ENCODE results near the gene CDKN2B-AS1. TPM values are rescaled to one million over a fixed set of nuclear protein-coding genes. Genes with fewer than 3 reads are reported as not detected.

The CDKN2B-AS1 gene
- total and polyA plus RNA-seq, 10 donors: 0.90 to 6.6 (median 2.5) TPM

DNA sequence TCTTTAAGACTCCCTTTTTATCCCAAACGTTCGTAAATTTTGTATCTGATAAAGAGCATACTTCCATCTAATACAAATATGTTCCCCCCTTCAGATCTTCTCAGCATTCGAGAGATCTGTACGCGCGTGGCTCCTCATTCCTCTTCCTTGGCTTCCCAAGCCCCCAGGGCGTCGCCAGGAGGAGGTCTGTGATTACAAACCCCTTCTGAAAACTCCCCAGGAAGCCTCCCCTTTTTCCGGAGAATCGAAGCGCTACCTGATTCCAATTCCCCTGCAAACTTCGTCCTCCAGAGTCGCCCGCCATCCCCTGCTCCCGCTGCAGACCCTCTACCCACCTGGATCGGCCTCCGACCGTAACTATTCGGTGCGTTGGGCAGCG is 20.3 kb upstream of the CDKN2B-AS1 start:
- Histone ChIP-seq H3K4me3 (peak overlapping the region; percentile 25 to 72 (median 38)), H3K27ac (no peak overlapping the region), H3K27me3 (replicated peaks in 1 of 7) (peaks cover 19 to 100% (median 98%) of the 10 kb centered on the region in 7 donors), H3K4me1 (peaks cover 10 to 44% (median 25%) of the 10 kb centered on the region in 6 donors), H3K9me3 (peaks cover 0 to 18% (median 0%) of the 10 kb centered on the region in 8 donors), H3K36me3 (peaks cover 0 to 6% (median 0%) of the 10 kb centered on the region in 6 donors)
- TF ChIP-seq, protein P1, sequence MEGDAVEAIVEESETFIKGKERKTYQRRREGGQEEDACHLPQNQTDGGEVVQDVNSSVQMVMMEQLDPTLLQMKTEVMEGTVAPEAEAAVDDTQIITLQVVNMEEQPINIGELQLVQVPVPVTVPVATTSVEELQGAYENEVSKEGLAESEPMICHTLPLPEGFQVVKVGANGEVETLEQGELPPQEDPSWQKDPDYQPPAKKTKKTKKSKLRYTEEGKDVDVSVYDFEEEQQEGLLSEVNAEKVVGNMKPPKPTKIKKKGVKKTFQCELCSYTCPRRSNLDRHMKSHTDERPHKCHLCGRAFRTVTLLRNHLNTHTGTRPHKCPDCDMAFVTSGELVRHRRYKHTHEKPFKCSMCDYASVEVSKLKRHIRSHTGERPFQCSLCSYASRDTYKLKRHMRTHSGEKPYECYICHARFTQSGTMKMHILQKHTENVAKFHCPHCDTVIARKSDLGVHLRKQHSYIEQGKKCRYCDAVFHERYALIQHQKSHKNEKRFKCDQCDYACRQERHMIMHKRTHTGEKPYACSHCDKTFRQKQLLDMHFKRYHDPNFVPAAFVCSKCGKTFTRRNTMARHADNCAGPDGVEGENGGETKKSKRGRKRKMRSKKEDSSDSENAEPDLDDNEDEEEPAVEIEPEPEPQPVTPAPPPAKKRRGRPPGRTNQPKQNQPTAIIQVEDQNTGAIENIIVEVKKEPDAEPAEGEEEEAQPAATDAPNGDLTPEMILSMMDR (IDR thresholded peaks at IDR 0.05 in 8 of 11, conservative IDR thresholded peaks at IDR 0.05 in 3 of 11): no peak
- TF ChIP-seq POLR2AphosphoS5 (IDR thresholded peaks at IDR 0.05): no peak
- no peak for TF ChIP-seq POLR2A (IDR thresholded peaks at IDR 0.05)
- WGBS, 5 donors: 4 to 6% (median 5%) methylated on average over 19 to 21 of the region's 21 CpGs
- DNase-seq: no peak
- intact Hi-C loops (cut with DNase I; ENCODE audit: low total_unique reads): no loop called here

DNA sequence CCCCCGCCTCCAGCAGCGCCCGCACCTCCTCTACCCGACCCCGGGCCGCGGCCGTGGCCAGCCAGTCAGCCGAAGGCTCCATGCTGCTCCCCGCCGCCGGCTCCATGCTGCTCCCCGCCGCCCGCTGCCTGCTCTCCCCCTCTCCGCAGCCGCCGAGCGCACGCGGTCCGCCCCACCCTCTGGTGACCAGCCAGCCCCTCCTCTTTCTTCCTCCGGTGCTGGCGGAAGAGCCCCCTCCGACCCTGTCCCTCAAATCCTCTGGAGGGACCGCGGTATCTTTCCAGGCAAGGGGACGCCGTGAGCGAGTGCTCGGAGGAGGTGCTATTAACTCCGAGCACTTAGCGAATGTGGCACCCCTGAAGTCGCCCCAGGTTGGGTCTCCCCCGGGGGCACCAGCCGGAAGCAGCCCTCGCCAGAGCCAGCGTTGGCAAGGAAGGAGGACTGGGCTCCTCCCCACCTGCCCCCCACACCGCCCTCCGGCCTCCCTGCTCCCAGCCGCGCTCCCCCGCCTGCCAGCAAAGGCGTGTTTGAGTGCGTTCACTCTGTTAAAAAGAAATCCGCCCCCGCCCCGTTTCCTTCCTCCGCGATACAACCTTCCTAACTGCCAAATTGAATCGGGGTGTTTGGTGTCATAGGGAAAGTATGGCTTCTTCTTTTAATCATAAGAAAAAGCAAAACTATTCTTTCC is 19.7 kb upstream of the CDKN2B-AS1 start:
- H3K27ac ChIP-seq: no peak overlapping the region
- intact Hi-C loops (cut with DNase I; ENCODE audit: low total_unique reads): no loop called here
- 0 to 3% (median 1%) methylated on average over 24 to 51 of the region's 51 CpGs for WGBS, 5 donors
- peak; percentile 83 for DNase-seq
- TF ChIP-seq POLR2A (IDR thresholded peaks at IDR 0.05): no peak
- TF ChIP-seq POLR2AphosphoS5 (IDR thresholded peaks at IDR 0.05): peak in 2 of 3 donors; percentile 42 to 65
- TF ChIP-seq, protein P1 (IDR thresholded peaks at IDR 0.05 in 8 of 11, conservative IDR thresholded peaks at IDR 0.05 in 3 of 11): no peak
- peaks cover 10 to 41% (median 25%) of the 10 kb centered on the region in 6 donors for H3K4me1 ChIP-seq
- peaks cover 19 to 100% (median 98%) of the 10 kb centered on the region in 7 donors for H3K27me3 ChIP-seq (replicated peaks in 1 of 7)
- H3K4me3 ChIP-seq: peak overlapping the region; percentile 25 to 72 (median 38)
- peaks cover 0 to 6% (median 0%) of the 10 kb centered on the region in 6 donors for H3K36me3 ChIP-seq
- peaks cover 0 to 12% (median 0%) of the 10 kb centered on the region in 8 donors for H3K9me3 ChIP-seq

DNA sequence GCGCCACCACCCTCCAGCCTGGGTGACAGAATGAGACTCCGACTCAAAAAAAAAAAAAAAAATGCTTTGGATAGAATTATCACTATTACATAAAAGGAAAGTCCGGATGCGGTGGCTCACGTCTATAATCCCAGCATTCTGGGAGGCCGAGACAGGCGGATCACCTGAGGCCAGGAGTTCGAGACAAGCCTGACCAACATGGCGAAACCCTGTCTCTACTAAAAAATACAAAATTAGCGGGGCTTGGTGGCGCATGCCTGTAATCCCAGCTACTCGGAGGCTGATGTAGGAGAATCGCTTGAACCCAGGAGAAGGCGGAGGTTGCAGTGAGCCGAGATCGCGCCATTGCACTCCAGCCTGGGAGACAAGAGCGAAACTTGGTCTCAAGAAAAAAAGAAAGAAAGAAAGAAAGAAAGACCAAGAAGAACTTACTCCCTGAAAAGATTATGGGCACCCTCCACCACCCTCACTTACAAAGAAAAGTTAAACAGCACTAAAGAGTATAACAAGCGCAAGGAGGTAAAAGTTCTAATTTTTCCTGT is 18.2 kb upstream of the CDKN2B-AS1 start:
- Histone ChIP-seq H3K36me3 (no peaks in the 10 kb centered on the region), H3K4me3 (no peak overlapping the region), H3K9me3 (no peaks in the 10 kb centered on the region), H3K4me1 (peaks cover 10 to 26% (median 22%) of the 10 kb centered on the region in 6 donors), H3K27me3 (replicated peaks in 1 of 7) (peaks cover 12 to 97% (median 86%) of the 10 kb centered on the region in 7 donors), H3K27ac (no peak overlapping the region)
- WGBS, 5 donors: 22 to 33% (median 25%) methylated on average over 19 of the region's 19 CpGs
- DNase-seq: no peak
- TF ChIP-seq, protein P1 (IDR thresholded peaks at IDR 0.05 in 8 of 11, conservative IDR thresholded peaks at IDR 0.05 in 3 of 11): no peak
- no peak for TF ChIP-seq POLR2A (IDR thresholded peaks at IDR 0.05)
- TF ChIP-seq POLR2AphosphoS5 (IDR thresholded peaks at IDR 0.05): no peak
- intact Hi-C loops (cut with DNase I; ENCODE audit: low total_unique reads): no loop called here

DNA sequence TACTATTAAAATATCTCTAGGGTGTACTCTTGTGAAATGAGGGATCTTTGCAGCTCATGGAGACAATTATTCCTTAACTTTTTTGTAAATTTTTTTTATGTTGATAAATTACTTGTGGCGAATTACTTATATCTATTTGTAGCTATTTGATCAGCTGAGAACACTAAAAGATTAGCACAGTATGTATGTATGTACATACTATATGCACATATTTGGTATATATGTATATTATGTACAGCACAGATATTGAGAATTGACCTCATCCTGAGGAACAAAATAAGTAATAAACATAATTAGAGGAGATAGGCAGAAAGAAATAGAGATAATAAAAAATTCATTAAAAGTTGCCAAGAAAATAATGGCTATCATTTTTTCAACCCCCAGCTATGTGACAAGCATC is 12.2 kb upstream of the CDKN2B-AS1 start:
- WGBS, 5 donors: 58 to 81% (median 68%) methylated on average over 1 of the region's 1 CpG

More for the DNA sequence above, 12.2 kb upstream of the CDKN2B-AS1 start:
- H3K4me1 ChIP-seq: peaks cover 0 to 7% (median 0%) of the 10 kb centered on the region in 6 donors
- H3K27ac ChIP-seq: no peak overlapping the region
- H3K4me3 ChIP-seq: no peak overlapping the region
- TF ChIP-seq, protein P1 (IDR thresholded peaks at IDR 0.05 in 8 of 11, conservative IDR thresholded peaks at IDR 0.05 in 3 of 11): no peak
- TF ChIP-seq POLR2A (IDR thresholded peaks at IDR 0.05) (no peak), POLR2AphosphoS5 (IDR thresholded peaks at IDR 0.05) (no peak)
- intact Hi-C loops (cut with DNase I; ENCODE audit: low total_unique reads): no loop called here
- no peak for DNase-seq
- H3K36me3 ChIP-seq: no peaks in the 10 kb centered on the region
- peaks cover 0 to 94% (median 41%) of the 10 kb centered on the region in 7 donors for H3K27me3 ChIP-seq (replicated peaks in 1 of 7)
- H3K9me3 ChIP-seq: no peaks in the 10 kb centered on the region
